ENCODE data around the gene AKAP13.

Gene AKAP13

GRCh38 chr15:85570336-85570735 is 189.9 kb downstream of the AKAP13 start:
- Histone ChIP-seq H3K9me3 (replicated peaks in 1 of 11) (peaks cover 0 to 11% (median 0%) of the 10 kb centered on the region in 11 experiments; a peak in 6 of 22 replicates), H3K9ac (no peak overlapping the region; a peak in 1 of 22 replicates), H3K4me1 (peaks cover 0 to 99% (median 11%) of the 10 kb centered on the region in 10 experiments; a peak in 11 of 20 replicates), H3K27me3 (no peaks in the 10 kb centered on the region), H3K4me3 (no peak overlapping the region), H3K36me3 (peaks cover 0 to 88% (median 27%) of the 10 kb centered on the region in 11 experiments; a peak in 17 of 22 replicates), H3K27ac (peak overlapping the region in 4 of 11 experiments; percentile 11 to 43 (median 20); a peak in 6 of 22 replicates), H3K4me2 (peak overlapping the region in 6 of 11 experiments; percentile 0 to 62 (median 33); a peak in 8 of 22 replicates), H4K20me1 (peaks cover 0 to 100% (median 98%) of the 10 kb centered on the region in 11 experiments; a peak in 13 of 22 replicates)
- TF ChIP-seq Cebpa-rat (IDR thresholded peaks at IDR 0.05) = no peak

DNA sequence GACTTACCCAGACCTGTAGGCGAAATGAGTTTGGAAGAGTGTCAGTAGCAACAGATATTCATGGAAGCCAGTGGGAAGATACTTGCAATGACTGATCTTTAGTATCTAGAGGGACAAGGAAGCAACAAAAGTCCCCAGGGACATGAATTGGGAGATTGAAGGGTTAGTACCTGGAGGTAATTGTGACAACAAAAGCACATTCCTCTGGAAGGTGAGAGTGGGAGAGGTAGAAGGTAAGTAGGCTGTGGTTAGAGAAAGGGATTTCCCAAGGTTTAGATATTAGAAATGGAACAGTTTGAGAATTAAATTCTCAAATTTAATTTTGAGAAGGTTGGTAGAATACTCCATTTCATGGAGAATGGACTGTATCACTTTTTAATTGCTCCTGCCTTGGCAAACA is 191.4 kb downstream of the AKAP13 start:
- no peaks in the 10 kb centered on the region for H3K27me3 ChIP-seq
- no peak overlapping the region for H3K9ac ChIP-seq
- no peak overlapping the region for H3K27ac ChIP-seq
- peak overlapping the region in 2 of 11 experiments; percentile 59 to 62; a peak in 4 of 22 replicates for H3K4me2 ChIP-seq
- peaks cover 0 to 88% (median 37%) of the 10 kb centered on the region in 11 experiments; a peak in 19 of 22 replicates for H3K36me3 ChIP-seq
- peaks cover 0 to 96% (median 12%) of the 10 kb centered on the region in 10 experiments; a peak in 12 of 20 replicates for H3K4me1 ChIP-seq
- H3K4me3 ChIP-seq = no peak overlapping the region
- TF ChIP-seq Cebpa-rat (IDR thresholded peaks at IDR 0.05) = no peak
- H3K9me3 ChIP-seq (replicated peaks in 1 of 11) = peaks cover 0 to 11% (median 0%) of the 10 kb centered on the region in 11 experiments; a peak in 6 of 22 replicates
- peaks cover 0 to 100% (median 98%) of the 10 kb centered on the region in 11 experiments; a peak in 13 of 22 replicates for H4K20me1 ChIP-seq

DNA sequence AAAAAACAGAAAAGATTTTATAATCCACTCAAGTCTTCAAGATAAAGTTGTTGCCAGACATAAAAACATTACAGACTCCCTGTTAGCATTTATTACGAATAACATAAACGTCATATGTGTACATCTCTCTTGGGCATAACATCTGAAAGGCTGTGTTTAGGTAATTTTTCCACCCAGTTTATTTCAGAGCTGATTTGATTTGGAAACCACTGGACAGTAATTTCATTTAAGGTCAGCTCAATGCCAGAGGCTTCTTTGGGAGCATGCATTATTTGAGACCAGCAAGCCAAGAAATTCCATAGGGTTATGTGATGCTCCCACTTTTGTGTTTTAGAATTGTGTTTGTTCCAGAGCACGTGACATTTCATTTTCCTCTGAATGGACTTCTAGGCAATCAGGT is 196.0 kb downstream of the AKAP13 start:
- Histone ChIP-seq H3K27me3 (no peaks in the 10 kb centered on the region), H3K9me3 (replicated peaks in 1 of 11) (no peaks in the 10 kb centered on the region), H3K36me3 (peaks cover 23 to 91% (median 70%) of the 10 kb centered on the region in 11 experiments), H3K9ac (no peak overlapping the region), H3K4me3 (no peak overlapping the region), H4K20me1 (peaks cover 0 to 100% (median 92%) of the 10 kb centered on the region in 11 experiments; a peak in 13 of 22 replicates), H3K27ac (0 out of 22 replicates have a peak overlapping the region, but pooled peaks of 1 of the 11 experiments have one; percentile 3), H3K4me2 (no peak overlapping the region), H3K4me1 (peaks cover 29 to 93% (median 40%) of the 10 kb centered on the region in 10 experiments)
- no peak for TF ChIP-seq Cebpa-rat (IDR thresholded peaks at IDR 0.05)

DNA sequence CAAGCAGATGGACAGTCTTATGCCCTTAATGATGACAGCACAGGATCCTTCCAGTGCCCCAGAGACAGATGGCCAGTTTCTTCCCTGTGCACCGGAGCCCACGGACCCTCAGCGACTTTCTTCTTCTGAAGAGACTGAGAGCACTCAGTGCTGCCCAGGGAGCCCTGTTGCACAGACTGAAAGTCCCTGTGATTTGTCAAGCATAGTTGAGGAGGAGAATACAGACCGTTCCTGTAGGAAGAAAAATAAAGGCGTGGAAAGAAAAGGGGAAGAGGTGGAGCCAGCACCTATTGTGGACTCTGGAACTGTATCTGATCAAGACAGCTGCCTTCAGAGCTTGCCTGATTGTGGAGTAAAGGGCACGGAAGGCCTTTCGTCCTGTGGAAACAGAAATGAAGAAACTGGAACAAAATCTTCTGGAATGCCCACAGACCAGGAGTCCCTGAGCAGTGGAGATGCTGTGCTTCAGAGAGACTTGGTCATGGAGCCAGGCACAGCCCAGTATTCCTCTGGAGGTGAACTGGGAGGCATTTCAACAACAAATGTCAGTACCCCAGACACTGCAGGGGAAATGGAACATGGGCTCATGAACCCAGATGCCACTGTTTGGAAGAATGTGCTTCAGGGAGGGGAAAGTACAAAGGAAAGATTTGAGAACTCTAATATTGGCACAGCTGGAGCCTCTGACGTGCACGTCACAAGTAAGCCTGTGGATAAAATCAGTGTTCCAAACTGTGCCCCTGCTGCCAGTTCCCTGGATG is 198.7 kb downstream of the AKAP13 start:
- no peak for TF ChIP-seq Cebpa-rat (IDR thresholded peaks at IDR 0.05)
- Histone ChIP-seq H3K4me1 (peaks cover 57 to 93% (median 67%) of the 10 kb centered on the region in 10 experiments), H4K20me1 (peaks cover 0 to 100% (median 92%) of the 10 kb centered on the region in 11 experiments; a peak in 13 of 22 replicates), H3K9ac (peak overlapping the region; percentile 13 to 71 (median 46); a peak in 16 of 22 replicates), H3K27me3 (no peaks in the 10 kb centered on the region), H3K36me3 (peaks cover 29 to 93% (median 78%) of the 10 kb centered on the region in 11 experiments), H3K4me2 (peak overlapping the region; percentile 54 to 95 (median 92)), H3K27ac (peak overlapping the region in 10 of 11 experiments; percentile 47 to 91 (median 76); a peak in 21 of 22 replicates), H3K9me3 (replicated peaks in 1 of 11) (no peaks in the 10 kb centered on the region), H3K4me3 (peak overlapping the region in 5 of 10 experiments; percentile 16 to 37 (median 26); a peak in 5 of 20 replicates)

DNA sequence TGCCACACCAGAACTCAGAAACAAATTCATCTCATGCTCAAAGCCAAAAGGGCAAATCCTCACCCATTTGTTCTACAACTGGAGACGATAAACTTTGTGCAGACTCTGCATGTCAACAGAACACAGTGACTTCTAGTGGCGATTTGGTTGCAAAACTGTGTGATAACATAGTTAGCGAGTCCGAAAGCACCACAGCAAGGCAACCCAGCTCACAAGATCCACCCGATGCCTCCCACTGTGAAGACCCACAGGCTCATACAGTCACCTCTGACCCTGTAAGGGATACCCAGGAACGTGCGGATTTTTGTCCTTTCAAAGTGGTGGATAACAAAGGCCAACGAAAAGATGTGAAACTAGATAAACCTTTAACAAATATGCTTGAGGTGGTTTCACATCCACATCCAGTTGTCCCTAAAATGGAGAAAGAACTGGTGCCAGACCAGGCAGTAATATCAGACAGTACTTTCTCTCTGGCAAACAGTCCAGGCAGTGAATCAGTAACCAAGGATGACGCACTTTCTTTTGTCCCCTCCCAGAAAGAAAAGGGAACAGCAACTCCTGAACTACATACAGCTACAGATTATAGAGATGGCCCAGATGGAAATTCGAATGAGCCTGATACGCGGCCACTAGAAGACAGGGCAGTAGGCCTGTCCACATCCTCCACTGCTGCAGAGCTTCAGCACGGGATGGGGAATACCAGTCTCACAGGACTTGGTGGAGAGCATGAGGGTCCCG is 199.7 kb downstream of the AKAP13 start:
- H4K20me1 ChIP-seq = peaks cover 0 to 100% (median 92%) of the 10 kb centered on the region in 11 experiments; a peak in 14 of 22 replicates
- peaks cover 29 to 92% (median 71%) of the 10 kb centered on the region in 11 experiments for H3K36me3 ChIP-seq
- no peaks in the 10 kb centered on the region for H3K27me3 ChIP-seq
- H3K4me1 ChIP-seq = peaks cover 67 to 93% (median 75%) of the 10 kb centered on the region in 10 experiments
- H3K27ac ChIP-seq = peak overlapping the region; percentile 70 to 91 (median 77); a peak in 20 of 22 replicates
- H3K9me3 ChIP-seq (replicated peaks in 1 of 11) = no peaks in the 10 kb centered on the region
- H3K4me2 ChIP-seq = peak overlapping the region; percentile 87 to 95 (median 92)
- H3K9ac ChIP-seq = peak overlapping the region in 7 of 11 experiments; percentile 42 to 82 (median 71); a peak in 13 of 22 replicates
- TF ChIP-seq Cebpa-rat (IDR thresholded peaks at IDR 0.05) = no peak
- H3K4me3 ChIP-seq = peak overlapping the region in 4 of 10 experiments; percentile 26 to 60 (median 58); a peak in 5 of 20 replicates

DNA sequence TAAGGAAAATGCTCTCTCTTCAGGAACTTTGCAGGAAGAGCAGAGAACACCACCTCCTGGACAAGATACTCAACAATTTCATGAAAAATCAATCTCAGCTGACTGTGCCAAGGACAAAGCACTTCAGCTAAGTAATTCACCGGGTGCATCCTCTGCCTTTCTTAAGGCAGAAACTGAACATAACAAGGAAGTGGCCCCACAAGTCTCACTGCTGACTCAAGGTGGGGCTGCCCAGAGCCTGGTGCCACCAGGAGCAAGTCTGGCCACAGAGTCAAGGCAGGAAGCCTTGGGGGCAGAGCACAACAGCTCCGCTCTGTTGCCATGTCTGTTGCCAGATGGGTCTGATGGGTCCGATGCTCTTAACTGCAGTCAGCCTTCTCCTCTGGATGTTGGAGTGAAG is 200.5 kb downstream of the AKAP13 start:
- H3K9me3 ChIP-seq (replicated peaks in 1 of 11) = no peaks in the 10 kb centered on the region
- no peaks in the 10 kb centered on the region for H3K27me3 ChIP-seq
- peaks cover 0 to 100% (median 92%) of the 10 kb centered on the region in 11 experiments; a peak in 14 of 22 replicates for H4K20me1 ChIP-seq
- peaks cover 72 to 96% (median 79%) of the 10 kb centered on the region in 10 experiments for H3K4me1 ChIP-seq
- peaks cover 29 to 92% (median 72%) of the 10 kb centered on the region in 11 experiments for H3K36me3 ChIP-seq
- peak overlapping the region in 9 of 11 experiments; percentile 3 to 82 (median 70); a peak in 15 of 22 replicates for H3K9ac ChIP-seq
- no peak for TF ChIP-seq Cebpa-rat (IDR thresholded peaks at IDR 0.05)
- H3K4me2 ChIP-seq = peak overlapping the region; percentile 87 to 95 (median 92)
- peak overlapping the region in 7 of 10 experiments; percentile 56 to 67 (median 60); a peak in 12 of 20 replicates for H3K4me3 ChIP-seq
- peak overlapping the region; percentile 70 to 91 (median 77) for H3K27ac ChIP-seq

DNA sequence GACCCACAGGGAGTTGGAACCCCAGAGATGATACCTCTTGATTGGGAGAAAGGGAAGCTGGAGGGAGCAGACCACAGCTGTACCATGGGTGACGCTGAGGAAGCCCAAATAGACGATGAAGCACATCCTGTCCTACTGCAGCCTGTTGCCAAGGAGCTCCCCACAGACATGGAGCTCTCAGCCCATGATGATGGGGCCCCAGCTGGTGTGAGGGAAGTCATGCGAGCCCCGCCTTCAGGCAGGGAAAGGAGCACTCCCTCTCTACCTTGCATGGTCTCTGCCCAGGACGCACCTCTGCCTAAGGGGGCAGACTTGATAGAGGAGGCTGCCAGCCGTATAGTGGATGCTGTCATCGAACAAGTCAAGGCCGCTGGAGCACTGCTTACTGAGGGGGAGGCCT is 201.1 kb downstream of the AKAP13 start:
- no peak for TF ChIP-seq Cebpa-rat (IDR thresholded peaks at IDR 0.05)
- Histone ChIP-seq H3K4me3 (peak overlapping the region in 8 of 10 experiments; percentile 26 to 67 (median 60); a peak in 15 of 20 replicates), H4K20me1 (peaks cover 0 to 100% (median 94%) of the 10 kb centered on the region in 11 experiments; a peak in 14 of 22 replicates), H3K36me3 (peaks cover 29 to 92% (median 72%) of the 10 kb centered on the region in 11 experiments), H3K9me3 (replicated peaks in 1 of 11) (no peaks in the 10 kb centered on the region), H3K27me3 (no peaks in the 10 kb centered on the region), H3K27ac (peak overlapping the region; percentile 70 to 91 (median 77)), H3K9ac (peak overlapping the region; percentile 66 to 82 (median 73); a peak in 21 of 22 replicates), H3K4me2 (peak overlapping the region; percentile 87 to 95 (median 92)), H3K4me1 (peaks cover 72 to 97% (median 81%) of the 10 kb centered on the region in 10 experiments)

Measured in BLaER1 treated with 17β-estradiol and CSF1 and Interleukin-3, amounts not matched to agents 10 nM and 100 nM (cell line).